Adrenal gland (tissue), 5 donors: ENCODE measurements around the gene ANKRD42.

Experiments
- POLR2A ChIP-seq, 2 donors: fragments of 450-650 bp; IDR thresholded peaks; one replicate each; pipeline ENCODE4 v1.6.1; 2017; ENCODE audit warnings: antibody characterized with exemption in 2 of 2, mild to moderate bottlenecking in 2 of 2, moderate library complexity in 1 of 2
- TF ChIP-seq, protein P1 (sequence below), 6 experiments: fragments of 450-650 bp in 4 of 6; fragments of 200-600 bp in 2 of 6; sonication (generic) in 1 of 6; IDR thresholded peaks; 1 replicate in 5 of 6; 2 replicates in 1 of 6; pipeline versions ENCODE4 v1.5.1 to v1.8.0; 2016 to 2021; ENCODE audit warnings: antibody characterized with exemption in 6 of 6, mild to moderate bottlenecking in 2 of 6, moderate library complexity in 1 of 6
- donor health status: DM: no; HTN: no; CAD: no.

DNA sequence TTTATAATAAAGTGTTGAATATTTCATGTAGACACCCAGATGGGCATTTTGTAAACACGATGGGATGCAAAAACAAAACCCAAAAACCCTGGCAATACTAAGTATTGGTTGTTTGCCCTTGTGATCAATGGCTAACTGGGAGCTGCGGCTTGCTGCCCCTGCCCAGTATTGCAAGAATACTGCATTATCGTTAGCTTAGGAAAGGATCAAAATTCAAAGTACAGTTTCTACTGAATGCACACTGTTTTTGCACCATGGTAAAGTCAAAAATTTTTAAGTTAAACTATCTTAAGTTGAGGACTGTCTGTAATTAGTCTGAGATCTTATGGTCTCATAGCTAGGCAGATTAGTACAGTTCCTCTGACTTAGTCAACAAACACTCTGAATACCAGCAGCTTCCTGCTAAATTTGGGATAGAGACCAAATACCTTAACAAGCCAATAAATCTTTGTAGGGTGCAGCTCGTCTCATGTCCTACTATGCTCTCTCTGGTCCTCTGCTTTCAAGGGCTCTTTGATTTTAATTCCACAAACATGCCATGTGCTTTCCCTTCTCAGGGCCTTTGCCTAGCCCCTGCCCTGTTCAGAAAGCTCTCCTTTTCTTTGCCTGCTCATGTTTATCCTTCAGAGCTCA is 88.7 kb downstream of the ANKRD42 start:
- TF ChIP-seq, protein P1, sequence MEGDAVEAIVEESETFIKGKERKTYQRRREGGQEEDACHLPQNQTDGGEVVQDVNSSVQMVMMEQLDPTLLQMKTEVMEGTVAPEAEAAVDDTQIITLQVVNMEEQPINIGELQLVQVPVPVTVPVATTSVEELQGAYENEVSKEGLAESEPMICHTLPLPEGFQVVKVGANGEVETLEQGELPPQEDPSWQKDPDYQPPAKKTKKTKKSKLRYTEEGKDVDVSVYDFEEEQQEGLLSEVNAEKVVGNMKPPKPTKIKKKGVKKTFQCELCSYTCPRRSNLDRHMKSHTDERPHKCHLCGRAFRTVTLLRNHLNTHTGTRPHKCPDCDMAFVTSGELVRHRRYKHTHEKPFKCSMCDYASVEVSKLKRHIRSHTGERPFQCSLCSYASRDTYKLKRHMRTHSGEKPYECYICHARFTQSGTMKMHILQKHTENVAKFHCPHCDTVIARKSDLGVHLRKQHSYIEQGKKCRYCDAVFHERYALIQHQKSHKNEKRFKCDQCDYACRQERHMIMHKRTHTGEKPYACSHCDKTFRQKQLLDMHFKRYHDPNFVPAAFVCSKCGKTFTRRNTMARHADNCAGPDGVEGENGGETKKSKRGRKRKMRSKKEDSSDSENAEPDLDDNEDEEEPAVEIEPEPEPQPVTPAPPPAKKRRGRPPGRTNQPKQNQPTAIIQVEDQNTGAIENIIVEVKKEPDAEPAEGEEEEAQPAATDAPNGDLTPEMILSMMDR (IDR thresholded peaks at IDR 0.05) = no peak
- TF ChIP-seq POLR2A (IDR thresholded peaks at IDR 0.05) = no peak
